ENCODE data around the gene AGK.
"Not testable (repeated sequence)": the region's sequence is repeated elsewhere in the genome, so short reads cannot be mapped to it uniquely, and the experiment has no call there.

AGK gene

DNA sequence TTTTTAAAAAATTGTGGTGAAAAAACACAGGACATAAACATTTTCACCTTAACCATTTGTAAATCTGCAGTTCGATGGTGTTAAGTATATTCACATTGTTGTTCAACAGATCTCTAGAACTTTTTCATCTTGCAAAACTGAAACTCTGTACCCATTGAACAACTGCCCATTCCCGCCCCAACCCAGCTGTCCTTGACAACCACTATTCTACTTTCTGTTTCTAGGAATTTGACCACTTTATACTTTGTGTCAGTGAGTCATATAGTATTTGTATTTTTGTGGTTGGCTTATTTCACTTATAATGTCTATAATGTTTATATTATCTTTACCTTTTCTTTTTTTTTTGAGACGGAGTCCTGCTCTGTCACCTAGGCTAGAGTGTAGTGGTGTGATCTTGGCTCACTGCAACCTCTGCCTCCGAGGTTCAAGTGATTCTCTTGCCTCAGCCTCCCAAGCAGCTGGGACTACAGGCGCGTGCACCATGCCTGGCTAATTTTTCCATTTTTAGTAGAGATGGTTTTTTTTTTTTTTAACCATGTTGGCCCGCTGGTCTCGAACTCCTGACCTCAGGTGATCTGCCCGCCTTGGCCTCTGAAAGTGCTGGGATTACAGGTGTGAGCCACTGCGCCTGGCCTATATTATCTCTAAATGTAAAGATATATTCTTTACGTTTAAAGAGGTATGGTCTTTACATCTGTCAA, 6.8 kb downstream of the AGK start:
- not testable (repeated sequence) for DNase-seq

GRCh38 chr7:141558544-141559183, 7.5 kb downstream of the AGK start:
- DNase-seq: no peak

DNA sequence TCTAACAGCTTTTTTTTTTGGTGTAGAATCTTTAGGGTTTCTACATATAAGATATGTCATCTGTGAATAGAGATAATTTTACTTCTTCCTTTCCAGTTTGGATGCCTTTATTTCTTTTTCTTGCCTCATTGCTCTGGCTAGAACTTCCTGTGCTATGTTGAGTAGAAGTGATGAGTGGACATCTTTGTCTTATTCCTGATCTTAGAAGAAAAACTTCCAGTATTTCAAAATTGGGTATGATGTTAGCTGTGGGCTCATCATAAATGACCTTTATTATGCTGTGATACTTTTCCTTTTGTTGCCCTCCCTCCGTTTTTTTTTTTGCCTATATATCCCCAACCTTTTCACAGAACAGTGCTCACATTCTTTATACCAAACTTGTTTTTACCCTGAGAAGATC, 8.8 kb downstream of the AGK start:
- no peak for DNase-seq

- DNase-seq: no peak
Observed at GRCh38 chr7:141562036-141562435, 10.8 kb downstream of the AGK start.

- no peak for DNase-seq
Observed at GRCh38 chr7:141562543-141562942, 11.3 kb downstream of the AGK start.

DNA sequence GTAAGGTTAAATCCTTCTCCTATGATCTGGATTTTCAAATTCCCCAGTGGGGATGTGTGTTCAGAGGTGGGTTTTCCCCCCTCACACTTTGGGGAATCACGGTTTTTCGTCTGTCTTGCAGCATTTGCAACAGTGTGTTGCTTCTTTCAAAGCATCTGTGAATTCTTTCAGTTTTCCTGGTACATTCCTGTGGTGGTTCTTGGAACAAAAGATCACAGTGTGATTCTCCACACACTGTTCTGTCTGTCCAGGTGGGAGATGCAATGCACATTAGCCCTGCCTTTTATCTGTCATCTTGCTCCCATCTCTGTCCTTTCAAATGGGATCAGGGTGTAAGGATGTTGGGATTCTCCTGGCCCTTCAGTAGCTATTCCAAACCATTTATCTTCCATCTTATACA, 11.8 kb downstream of the AGK start:
- DNase-seq: no peak

DNA sequence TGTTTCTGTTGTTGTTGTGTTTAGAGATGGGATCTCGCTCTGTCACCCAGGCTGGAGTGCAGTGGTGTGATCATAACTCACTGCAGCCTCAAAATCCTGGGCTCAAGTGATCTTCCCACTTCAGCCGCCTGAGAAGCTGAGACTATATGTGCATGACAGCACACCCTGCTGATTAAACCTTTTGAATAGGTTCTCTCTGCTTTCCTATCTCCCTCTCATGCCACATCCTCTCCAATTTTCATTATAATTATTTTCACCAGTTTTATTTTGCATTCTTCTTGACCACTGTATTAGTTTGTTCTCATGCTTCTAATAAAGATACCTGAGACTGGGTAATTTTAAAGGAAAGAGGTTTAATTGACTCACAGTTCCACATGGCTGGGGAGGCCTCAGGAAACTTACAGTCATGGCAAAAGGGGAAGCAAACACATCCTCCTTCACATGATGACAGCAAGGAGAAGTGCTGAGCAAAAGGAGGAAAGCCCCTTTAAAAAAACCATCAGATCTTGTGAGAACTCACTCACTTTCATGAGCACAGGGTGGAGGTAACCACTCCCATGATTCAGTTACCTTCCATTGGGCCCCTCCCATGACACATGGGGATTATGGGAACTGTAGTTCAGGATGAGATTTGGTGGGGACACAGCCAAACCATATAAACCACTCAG, 12.9 kb downstream of the AGK start:
- DNase-seq: no peak

- no peak for DNase-seq
Observed at GRCh38 chr7:141567432-141567831, 16.2 kb downstream of the AGK start.

GRCh38 chr7:141568227-141568626, 17.0 kb downstream of the AGK start:
- DNase-seq: no peak

DNA sequence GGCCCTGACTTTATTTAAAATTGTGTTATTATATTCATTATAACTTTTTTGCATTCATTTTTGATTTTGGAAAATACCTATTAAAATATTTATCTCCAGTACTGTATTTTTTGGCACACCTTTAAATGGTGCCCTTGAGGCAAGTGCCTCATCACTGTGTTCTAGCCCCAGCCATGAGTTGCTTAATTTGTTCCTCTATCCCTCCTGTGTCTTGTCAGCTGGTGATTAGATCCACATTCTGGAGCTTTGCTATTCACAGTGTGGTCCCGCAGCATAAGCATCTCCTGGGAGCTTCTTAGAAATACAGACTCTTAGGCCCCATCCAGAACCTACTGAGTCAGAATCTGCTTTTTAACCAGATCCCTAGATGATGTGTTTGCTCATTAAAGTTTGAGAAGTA, 19.8 kb downstream of the AGK start:
- DNase-seq: no peak

GRCh38 chr7:141572175-141572574, 21.0 kb downstream of the AGK start:
- DNase-seq: no peak

- no peak for DNase-seq
Observed at GRCh38 chr7:141573511-141573910, 22.3 kb downstream of the AGK start.

DNA sequence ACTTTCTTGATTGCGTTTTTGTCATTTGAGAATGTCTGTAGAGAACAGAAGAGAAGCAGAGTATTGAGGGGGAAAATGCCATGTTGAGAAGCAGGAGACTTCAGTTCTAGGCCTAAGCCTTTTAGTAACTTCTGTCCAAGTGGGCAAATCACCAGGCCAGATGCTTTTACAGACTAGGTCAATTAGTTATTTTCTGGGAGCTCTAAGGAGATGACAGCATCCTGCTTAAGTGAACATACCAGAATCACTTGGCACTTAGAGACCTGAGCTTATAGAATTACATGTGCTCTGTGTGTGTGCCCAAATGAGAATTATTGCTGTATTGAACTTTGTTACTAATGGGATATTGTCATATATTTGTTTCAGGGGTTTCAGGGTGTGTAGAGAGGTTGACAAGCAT, 24.0 kb downstream of the AGK start:
- DNase-seq: no peak

DNA sequence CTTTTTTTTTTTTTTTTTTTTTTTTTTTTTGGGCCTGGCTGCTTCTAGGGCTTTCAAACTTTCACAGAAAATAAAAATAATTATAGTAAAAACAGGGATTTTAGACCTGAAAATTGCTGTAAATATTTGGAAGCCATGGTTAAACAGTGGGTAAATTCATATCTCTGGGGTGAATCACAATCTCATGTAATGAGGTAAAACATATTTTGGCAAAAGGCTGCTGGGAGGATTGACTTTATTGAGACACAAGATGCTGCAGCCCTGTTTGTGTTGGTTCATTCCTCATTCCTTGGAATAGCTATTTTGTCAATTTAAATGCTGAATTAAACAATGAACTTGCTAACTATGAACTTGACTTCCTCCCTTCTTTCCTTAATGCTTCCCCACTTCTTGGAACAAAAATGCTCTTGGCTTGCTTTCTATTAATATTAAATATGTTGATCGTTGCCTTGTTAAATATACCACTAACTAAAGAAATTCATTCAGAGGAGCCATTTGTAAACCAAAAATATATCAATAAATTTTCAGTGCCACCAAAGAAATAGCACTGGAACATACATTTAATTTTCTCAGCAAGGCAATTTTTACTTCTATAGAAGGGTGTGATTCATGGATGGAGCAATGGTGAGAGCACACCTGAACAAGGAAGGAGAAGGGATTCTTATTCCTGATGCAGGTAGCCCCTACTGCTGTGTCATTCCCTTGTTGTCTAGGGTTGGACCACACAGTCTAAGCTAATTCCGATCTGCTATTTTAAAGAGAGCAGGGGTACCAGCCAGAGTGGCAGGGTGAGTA, 24.6 kb downstream of the AGK start:
- no peak for DNase-seq

- no peak for DNase-seq
Observed at GRCh38 chr7:141577043-141577839, 26.0 kb downstream of the AGK start.

DNA sequence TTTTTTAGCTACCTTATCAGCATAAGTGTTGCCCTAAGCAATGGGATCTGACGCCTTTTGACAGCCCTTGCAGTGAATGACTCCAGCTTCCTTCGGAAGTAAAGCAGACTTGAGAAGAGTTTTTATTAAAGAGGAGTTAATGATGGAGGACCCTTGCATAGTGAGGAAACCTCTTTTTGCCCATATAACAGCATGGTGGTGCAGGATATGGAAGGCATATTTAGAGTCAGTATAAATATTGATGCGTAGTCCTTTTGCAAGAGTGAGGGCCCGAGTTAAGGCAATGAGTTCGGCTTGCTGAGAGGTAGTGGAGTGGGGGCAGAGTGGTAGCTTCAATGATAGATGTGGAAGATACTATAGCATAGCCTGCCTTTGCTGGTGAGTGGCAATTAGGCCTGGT, 28.7 kb downstream of the AGK start:
- DNase-seq: not testable (repeated sequence)

- DNase-seq: not testable (repeated sequence)
Observed at GRCh38 chr7:141582063-141582462, 30.9 kb downstream of the AGK start.

DNA sequence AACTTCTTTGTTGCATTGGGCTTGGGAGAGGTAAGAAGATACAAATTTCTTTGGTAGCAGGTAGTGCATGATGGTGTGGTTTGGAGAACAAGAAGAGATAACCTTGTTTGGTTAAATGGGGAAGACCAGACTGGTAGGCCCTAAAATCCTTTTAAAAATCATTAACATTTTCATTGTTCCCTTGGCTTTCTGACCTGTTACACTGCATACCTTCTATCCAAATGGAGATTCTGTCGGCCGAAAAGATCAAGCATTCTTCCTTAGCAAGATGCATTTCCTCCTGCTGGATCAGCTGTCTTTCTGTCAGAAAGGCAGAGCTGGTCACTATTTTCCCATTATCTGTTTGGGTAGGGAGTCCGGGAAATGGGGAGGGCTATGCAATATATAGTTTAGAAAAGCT, 33.7 kb downstream of the AGK start:
- DNase-seq: no peak

DNA sequence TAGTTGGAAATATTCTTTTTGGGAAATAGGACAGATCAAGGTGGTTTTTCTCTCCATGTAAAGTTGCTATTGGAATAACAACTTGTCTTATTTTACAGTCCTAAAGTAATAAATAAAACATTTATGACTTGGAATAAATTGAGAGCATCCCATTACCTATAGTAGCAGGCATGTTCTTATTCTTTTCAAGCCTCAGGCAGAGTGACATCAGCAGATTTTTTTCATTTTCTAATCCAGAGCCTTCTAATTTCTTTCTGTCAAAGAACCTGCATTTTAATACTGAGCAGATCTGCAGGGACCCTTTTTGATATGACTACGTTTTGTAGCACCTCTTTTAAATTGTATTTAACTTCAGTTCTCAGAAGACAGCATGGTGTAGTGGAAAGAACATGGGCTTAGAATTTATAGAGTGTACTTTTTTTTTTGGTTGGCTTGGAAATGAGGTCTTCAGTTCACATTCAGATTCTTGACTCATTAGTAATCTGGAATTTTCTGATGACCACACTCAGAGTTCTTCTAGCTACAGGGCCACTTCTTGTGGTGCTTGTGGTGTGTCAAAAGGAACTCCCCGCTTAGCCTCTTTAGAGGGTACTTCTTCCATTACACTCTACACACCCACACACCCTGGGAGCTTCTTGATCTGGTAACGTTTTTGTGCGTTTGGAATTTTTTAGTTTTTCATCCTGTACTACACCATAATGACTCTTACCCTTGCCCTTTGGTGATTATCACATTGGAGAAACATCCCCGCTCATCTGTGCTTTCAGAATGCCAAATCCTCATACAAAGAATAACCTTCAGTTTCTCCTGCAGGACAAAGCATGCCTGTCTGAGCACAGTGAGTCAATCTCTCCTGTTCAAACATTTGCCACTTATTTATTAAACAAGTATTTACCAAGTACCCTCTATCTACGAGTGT, 34.6 kb downstream of the AGK start:
- DNase-seq: peak; percentile 39 to 62

DNA sequence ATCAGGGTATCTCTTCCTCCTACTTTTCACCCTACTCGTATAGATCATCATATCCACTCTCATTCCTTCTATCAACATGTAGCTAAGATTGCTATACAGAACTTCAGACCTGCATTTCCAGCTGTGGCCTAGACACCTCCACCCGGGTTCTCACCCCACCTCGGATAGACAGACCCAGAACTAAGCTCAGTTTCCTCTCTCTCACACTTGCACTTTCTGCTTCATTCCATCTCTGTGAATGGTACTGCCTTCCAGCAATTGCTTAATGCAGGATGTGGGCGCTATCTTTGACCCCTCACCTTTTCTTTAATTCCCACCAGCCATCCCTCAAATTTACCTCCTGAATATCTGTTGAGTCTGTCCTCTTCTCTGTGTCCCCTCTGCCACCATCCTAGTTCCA, 35.7 kb downstream of the AGK start:
- no peak for DNase-seq

DNA sequence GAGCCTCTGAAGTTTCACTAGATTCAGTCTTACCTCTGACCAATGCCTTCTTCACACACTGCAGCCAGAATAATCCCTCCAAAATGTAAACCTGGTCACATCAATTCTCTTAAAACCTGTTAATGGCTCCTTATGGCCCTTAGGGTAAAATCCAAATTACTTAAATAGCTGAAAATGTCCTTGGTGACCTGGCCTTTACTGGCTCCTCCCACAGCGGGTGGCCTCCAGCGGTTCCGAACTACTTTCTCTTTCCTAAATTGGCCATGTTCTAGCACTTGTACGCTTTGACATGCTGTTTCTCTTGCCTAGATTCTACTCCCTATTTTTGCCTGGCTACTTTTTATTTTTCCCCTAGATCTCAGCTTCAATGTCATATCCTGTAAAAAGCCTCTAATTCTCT, 36.1 kb downstream of the AGK start:
- no peak for DNase-seq

GRCh38 chr7:141588912-141589311, 37.7 kb downstream of the AGK start:
- no peak for DNase-seq
